Measurements from ENCODE around the gene SLC29A1.

Gene SLC29A1

DNA sequence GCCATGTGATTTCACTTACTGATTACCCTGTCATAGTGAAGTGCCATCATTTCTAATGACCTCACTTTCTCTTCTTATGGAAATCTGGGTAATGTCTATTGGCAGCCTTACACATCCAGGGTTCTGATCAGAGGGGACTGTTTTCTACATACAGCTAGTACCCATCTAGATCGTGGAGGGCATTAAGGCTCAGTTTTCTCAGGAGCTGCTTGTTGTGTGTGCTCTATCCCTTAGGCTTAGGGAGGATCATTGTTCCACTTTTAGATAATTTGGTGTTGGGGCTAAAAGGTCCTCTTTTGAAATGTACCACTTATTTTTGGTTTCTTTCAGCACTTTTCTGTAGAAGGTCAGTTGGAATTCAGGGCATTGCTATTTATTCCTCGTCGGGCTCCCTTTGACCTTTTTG is 27.3 kb downstream of the SLC29A1 start:
- H3K27ac Mint-ChIP-seq = peak overlapping the region in 1 of 2 donors; percentile 100
- DNase-seq = no peak
- no peaks in the 10 kb centered on the region for H3K9me3 Mint-ChIP-seq
- peak overlapping the region; percentile 17 to 99 for H3K4me3 Mint-ChIP-seq
- no peak for ATAC-seq
- peaks cover 92% of the 10 kb centered on the region for H3K4me1 Mint-ChIP-seq
- no peaks in the 10 kb centered on the region for H3K27me3 Mint-ChIP-seq

DNA sequence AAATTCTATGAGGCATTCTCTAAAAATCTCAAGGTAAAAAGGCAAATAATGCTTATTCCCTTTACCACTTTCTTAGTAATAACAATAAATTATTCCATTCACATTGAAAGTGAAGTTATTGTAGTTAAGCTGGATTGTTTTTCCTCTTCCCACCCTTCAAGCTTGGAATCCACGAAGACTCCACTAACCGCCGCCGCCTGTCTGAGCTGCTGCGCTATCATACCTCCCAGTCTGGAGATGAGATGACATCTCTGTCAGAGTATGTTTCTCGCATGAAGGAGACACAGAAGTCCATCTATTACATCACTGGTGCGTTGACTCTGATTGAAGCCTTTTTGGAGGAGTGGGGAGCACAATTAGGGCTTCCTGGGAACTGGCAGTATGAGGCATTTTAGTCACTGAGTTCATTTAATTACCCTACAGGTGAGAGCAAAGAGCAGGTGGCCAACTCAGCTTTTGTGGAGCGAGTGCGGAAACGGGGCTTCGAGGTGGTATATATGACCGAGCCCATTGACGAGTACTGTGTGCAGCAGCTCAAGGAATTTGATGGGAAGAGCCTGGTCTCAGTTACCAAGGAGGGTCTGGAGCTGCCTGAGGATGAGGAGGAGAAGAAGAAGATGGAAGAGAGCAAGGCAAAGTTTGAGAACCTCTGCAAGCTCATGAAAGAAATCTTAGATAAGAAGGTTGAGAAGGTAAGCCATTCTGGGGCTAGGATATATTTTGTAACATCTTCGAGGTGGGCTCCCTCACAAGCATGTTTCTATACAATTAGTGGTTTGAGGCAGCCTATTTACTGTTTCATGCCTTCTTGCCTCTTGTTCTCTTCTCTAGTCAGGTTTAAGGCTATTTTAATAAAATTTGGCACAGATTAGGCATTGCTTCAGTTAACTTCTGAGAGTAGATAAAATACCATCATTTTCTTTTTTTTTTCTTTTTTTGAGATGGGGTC is 28.5 kb downstream of the SLC29A1 start:
- ATAC-seq (no peak), DNase-seq (no peak)
- no peaks in the 10 kb centered on the region for H3K9me3 Mint-ChIP-seq
- H3K4me3 Mint-ChIP-seq = peak overlapping the region; percentile 13 to 40
- peaks cover 98% of the 10 kb centered on the region for H3K4me1 Mint-ChIP-seq
- no peaks in the 10 kb centered on the region for H3K27me3 Mint-ChIP-seq
- H3K27ac Mint-ChIP-seq = peak overlapping the region; percentile 54 to 100

DNA sequence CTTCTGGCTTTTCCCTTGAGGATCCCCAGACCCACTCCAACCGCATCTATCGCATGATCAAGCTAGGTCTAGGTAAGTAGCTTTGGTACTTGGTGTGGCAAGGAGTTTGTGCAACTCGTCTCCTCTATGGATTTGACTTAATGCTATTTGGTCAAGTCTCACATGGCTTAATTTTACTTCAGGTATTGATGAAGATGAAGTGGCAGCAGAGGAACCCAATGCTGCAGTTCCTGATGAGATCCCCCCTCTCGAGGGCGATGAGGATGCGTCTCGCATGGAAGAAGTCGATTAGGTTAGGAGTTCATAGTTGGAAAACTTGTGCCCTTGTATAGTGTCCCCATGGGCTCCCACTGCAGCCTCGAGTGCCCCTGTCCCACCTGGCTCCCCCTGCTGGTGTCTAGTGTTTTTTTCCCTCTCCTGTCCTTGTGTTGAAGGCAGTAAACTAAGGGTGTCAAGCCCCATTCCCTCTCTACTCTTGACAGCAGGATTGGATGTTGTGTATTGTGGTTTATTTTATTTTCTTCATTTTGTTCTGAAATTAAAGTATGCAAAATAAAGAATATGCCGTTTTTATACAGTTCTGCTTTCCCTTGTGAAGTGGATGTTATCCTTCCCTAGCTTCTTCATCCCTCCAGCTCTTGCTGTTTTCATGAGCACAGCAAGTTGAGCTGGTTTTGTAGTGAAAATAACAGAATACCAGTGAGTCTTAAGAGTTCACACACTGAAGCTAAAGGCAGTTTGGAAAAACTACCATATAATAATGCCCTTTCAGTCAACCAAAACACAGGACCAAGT is 30.1 kb downstream of the SLC29A1 start:
- H3K4me1 Mint-ChIP-seq = peaks cover 92% of the 10 kb centered on the region
- H3K27me3 Mint-ChIP-seq = no peaks in the 10 kb centered on the region
- H3K4me3 Mint-ChIP-seq = no peak overlapping the region
- ATAC-seq (no peak), DNase-seq (peak; percentile 57 to 64)
- H3K27ac Mint-ChIP-seq = peak overlapping the region in 1 of 2 donors; percentile 97
- H3K9me3 Mint-ChIP-seq = no peaks in the 10 kb centered on the region

DNA sequence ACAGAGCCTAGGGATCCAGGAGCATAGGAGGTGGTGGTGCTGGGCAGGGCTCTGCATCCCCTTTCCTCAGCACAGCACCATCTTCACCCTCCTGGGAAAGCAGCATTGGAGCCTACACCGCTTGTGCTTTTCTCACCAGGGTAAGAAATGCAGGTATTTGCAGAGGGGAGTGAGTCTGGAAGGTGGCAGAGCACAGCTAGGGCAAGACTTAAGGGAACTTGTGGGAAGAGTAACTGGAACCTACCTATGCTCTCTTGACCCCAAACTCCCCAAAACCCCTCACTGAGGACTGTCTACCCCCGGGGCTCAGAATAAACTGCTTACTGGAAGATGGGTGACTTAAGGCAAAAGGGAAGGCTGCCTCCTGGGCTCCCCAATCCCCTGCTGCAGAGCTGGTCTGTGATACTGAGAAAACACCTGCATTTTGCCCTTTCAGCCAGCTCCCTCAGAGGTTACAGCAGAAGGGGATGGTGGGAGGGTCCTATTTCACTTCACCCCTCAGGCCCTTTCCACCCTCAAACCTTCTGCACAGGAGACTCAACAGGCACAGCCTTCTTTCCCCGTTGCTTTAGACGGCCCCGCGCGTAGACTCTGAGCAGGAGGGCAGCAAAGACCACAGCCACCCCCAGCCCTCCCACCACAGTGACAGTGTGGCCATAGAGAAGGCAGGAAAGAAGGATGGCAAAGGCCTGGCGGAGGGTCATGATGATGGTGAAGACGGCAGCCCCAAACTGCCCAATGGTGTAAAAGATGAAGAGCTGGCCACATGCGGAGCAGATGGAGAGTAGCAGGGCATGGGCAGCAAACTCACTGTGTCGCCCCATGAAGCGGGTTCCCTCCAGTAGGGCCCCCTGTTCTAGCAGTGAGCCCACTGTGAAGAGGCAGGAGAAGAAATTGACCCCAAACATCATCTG is 31.1 kb downstream of the SLC29A1 start:
- Mint-ChIP-seq H3K4me3 (peak overlapping the region; percentile 31 to 90), H3K4me1 (peaks cover 89% of the 10 kb centered on the region), H3K9me3 (no peaks in the 10 kb centered on the region), H3K27ac (peak overlapping the region; percentile 29 to 97), H3K27me3 (no peaks in the 10 kb centered on the region)
- no peak for DNase-seq
- ATAC-seq = no peak

DNA sequence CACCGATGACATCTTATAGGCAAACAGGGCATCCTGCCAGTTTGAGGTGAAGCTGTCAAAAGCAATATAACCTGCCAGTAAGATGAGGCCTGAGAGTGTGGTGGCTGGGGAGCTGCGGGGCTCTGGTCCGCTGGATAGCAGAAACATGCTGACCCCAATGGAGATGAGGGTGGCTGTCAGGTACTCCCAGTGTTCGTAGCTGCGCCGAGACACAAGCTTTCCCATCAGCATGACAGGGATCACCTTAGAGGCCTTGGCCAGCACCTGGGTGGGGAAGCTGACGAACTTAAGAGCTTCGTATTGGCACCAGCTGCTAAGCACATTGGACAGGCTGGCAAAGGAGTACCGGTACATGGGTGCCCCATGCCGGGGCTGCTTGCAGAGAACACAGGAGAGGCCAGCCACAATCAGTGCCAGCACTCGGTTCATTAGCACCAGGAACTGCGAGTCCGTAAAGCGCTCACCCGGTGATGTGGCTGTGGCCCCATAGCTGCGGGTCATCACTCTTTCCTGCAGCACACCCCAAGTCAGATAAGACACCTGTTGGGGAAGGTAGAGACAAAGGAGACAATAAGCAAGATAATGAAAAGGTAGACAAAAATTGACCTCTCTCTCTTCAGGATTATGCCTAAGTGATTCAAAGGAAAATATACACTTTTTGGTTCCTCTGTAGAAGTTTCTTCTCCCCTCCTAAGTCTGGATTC is 31.9 kb downstream of the SLC29A1 start:
- peak overlapping the region; percentile 90 to 94 for H3K4me3 Mint-ChIP-seq
- H3K4me1 Mint-ChIP-seq = peaks cover 85% of the 10 kb centered on the region
- H3K9me3 Mint-ChIP-seq = no peaks in the 10 kb centered on the region
- no peak for ATAC-seq
- no peaks in the 10 kb centered on the region for H3K27me3 Mint-ChIP-seq
- peak overlapping the region; percentile 79 to 97 for H3K27ac Mint-ChIP-seq
- DNase-seq = peak; percentile 28 to 43

DNA sequence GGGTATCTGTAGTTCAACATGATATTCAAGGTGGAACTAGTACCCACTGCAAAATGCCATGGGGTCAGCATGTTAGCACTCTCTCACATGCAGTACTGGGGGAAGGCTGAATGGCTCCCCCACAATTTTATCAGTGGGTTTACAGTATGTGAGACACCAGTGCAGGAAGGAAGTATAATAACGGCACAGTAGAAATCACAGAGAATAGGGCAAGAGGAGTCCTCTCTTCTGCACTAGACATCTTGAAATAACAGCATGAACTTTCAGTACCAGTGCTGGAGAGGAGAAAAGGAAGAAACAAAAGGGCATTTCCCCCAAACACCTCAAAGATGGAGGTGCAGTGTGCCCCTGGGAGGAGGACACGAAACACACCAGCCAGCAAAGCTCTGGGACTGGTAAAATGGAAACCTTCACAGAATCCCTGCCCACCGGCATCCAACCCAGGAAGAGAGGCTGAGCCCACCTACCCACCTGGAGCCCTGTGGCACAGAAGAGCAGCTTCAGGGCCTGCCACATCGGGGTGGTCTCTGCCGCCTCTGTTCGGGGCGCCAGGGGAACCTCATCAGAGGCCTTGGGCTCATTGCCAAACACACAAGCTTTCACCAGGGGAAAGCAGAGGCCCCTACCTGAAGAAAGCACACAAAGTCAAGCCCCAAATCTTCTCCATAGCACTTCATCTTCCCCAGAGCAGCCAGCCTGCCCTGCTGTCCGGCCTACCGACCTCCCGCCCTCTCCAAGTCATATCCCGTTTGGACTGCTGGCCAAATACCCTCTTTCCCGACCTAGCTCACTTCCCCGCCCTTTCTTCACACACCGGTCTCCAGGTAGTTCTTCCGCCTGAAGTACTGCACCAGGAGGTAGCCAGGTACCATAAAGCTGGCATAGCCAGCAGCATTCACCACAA is 32.7 kb downstream of the SLC29A1 start:
- peaks cover 85% of the 10 kb centered on the region for H3K4me1 Mint-ChIP-seq
- DNase-seq (peak in 1 of 2 donors; percentile 26), ATAC-seq (peak; percentile 16)
- peak overlapping the region; percentile 83 to 97 for H3K27ac Mint-ChIP-seq
- H3K4me3 Mint-ChIP-seq = peak overlapping the region; percentile 90 to 94
- H3K9me3 Mint-ChIP-seq = no peaks in the 10 kb centered on the region
- H3K27me3 Mint-ChIP-seq = no peaks in the 10 kb centered on the region

DNA sequence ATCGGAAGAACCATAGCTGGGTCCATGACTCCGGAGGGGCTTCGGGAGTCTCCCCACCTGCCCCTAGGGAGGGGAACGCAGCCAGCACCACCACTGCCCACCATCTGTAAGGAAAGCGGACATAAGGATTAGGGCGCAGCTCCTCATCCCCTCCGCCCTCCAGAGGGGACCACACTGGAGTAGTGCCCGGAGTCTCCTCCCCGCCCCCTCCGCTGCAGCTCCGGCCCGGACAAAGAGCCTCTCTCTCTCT is 33.3 kb downstream of the SLC29A1 start:
- Mint-ChIP-seq H3K9me3 (no peaks in the 10 kb centered on the region), H3K4me3 (peak overlapping the region; percentile 90 to 94), H3K4me1 (peaks cover 85% of the 10 kb centered on the region), H3K27ac (peak overlapping the region; percentile 83 to 97), H3K27me3 (no peaks in the 10 kb centered on the region)
- ATAC-seq (peak; percentile 41), DNase-seq (no peak)

DNA sequence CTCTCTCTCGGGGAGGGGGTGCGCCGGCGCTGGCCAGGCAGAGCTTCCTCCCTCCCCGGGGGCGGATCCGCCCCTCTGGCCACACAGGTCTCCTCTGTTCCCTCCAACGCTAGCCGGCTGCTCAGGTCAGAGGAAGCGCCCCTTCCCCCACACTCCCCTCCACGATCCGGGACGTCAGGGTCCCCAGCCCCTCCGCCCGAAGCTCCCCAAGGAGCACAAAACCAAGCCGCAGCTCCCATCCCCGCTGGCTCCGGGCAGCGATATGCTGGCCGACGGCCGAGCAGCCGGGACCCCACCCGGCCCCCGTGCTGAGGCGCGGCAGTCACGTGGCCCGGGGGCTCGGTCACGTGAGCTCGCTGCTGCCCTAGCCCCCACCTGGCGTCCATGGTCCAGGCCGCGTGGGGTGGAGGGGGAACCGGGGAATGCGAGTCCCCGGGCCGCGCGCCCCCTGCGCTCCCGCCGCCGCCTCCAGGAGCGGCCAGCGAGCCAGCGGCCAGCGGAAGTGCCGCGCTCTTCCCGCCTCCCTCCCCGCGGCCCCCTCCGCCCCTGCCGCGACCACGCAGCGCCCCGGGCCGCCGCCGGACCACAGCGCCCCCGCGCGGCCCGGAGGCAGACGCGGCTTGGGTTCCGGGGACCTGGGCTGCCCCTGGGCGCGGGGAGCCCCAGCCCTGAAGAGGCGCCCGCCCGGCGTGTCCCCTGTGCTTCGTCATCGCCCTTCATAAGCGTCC is 33.8 kb downstream of the SLC29A1 start, which contains the start of gene SLC35B2:
Gene SLC35B2 (minus strand): TSS at position 504 of the 728 bp plus-strand sequence. CDS start 118 bp downstream, at position 386.
- DNase-seq (peak; percentile 77 to 82), ATAC-seq (peak; percentile 84)
- H3K27ac Mint-ChIP-seq = peak within 1 kb of the TSS; percentile 83 to 97
- peaks cover 86% of the 10 kb centered on the region for H3K4me1 Mint-ChIP-seq
- peak within 1 kb of the TSS; percentile 90 to 94 for H3K4me3 Mint-ChIP-seq
- no peaks in the 10 kb centered on the region for H3K27me3 Mint-ChIP-seq
- H3K9me3 Mint-ChIP-seq = no peaks in the 10 kb centered on the region

DNA sequence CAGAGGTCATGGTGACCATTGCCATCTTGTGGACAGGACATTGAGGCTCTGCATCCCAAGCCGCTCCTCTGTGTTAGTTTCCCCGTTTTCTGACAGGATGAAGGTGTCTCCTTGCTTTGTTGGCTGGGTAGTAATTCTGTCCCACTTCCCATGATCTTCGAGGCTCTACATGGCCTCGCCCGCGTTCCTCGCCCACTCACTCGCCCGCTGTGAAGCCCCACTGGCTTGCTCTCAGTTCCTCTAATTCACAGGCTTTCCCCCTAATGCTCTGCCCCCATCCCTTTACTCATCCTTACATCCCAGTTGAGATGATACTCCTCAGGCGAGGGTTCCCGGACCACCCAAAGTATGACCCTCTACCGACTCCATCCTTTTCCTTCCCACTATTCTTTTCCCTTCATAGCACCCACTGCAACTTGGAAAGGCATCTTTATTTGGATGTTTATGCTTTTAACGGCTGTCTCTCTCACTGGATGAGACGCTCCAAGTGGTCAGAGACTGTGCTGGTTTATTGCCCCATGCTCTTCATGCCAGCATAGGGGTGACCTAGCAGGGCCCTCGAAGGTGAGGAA is 34.4 kb downstream of the SLC29A1 start:
- Mint-ChIP-seq H3K4me1 (peaks cover 88% of the 10 kb centered on the region), H3K9me3 (no peaks in the 10 kb centered on the region), H3K27ac (peak overlapping the region; percentile 74 to 79), H3K27me3 (no peaks in the 10 kb centered on the region), H3K4me3 (peak overlapping the region; percentile 72 to 82)
- DNase-seq (no peak), ATAC-seq (peak; percentile 18)

DNA sequence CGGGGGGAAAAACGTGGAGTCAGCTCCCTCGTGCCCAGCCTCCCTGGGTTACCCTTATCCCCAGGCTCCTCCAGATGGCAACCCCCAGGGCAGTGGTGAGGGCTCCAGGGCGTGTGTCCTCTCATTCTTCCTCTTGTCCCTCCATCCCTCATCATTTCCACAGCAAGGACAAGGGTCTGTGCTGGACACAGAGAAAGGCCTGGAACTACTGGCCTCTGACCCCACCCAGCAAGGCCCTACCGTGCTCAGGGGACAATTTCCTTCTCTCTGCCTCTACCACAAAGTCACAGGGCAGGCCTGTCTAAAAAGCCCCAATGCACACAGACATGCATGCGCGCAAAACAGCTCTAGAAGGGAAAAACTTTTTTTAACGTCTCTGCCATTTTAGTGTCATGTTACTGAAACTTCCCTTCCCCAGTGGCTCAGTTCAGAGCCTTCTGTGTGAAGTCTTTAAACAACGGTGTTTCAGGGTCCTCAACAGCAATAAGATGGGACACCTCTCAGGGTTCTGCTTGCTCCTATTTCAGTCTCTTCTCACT is 35.0 kb downstream of the SLC29A1 start:
- Mint-ChIP-seq H3K9me3 (no peaks in the 10 kb centered on the region), H3K4me3 (peak overlapping the region; percentile 72 to 82), H3K4me1 (peaks cover 88% of the 10 kb centered on the region), H3K27ac (peak overlapping the region in 1 of 2 donors; percentile 74), H3K27me3 (no peaks in the 10 kb centered on the region)
- ATAC-seq (no peak), DNase-seq (no peak)

DNA sequence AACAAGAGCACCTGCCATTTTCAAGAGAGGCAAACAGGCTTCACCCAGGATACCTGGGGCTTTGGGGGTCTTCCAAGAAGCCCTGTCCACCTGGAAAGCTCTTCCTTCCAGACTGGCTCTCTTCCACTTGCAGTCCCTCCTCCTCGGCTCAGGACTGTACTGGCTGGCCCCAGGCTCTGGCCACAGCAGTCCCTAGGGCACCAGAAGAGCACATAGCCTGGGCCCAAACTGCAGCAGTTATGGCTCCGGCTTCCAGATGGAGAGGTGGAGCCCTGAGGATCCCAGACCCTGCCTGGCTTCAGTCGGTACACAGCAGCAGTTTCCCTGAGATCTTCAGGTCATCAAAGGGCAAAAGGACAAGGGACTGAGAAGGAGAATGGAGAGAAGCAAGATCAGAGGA is 35.5 kb downstream of the SLC29A1 start:
- H3K9me3 Mint-ChIP-seq = no peaks in the 10 kb centered on the region
- H3K4me3 Mint-ChIP-seq = no peak overlapping the region
- H3K27me3 Mint-ChIP-seq = no peaks in the 10 kb centered on the region

DNA sequence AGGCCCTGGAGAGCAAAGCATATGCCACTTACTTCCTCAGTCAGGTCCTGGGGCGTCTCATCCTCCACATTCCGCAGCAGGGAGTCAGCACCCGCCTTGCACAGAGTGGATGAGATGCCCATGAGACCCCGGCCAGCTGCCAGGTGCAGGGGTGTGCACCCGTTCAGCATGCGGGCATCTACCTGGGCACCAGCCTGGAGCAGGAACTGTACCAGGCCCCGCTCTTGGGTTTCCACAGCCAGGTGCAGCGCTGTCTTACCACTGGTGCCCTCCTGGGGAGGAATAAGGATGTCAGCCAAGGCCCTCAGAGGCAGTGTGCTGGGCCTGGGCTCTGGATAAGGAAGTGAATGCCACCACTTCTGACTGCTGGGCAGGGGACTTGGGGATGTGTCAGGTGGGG is 36.6 kb downstream of the SLC29A1 start:
- H3K9me3 Mint-ChIP-seq = no peaks in the 10 kb centered on the region
- DNase-seq (no peak), ATAC-seq (no peak)
- no peak overlapping the region for H3K4me3 Mint-ChIP-seq
- H3K27ac Mint-ChIP-seq = no peak overlapping the region
- peaks cover 81% of the 10 kb centered on the region for H3K4me1 Mint-ChIP-seq
- no peaks in the 10 kb centered on the region for H3K27me3 Mint-ChIP-seq

More for the DNA sequence above, 35.5 kb downstream of the SLC29A1 start:
- peaks cover 88% of the 10 kb centered on the region for H3K4me1 Mint-ChIP-seq
- no peak for DNase-seq
- no peak overlapping the region for H3K27ac Mint-ChIP-seq
- ATAC-seq = no peak

All from stimulated activated naive CD8-positive, alpha-beta T cell treated with anti-CD3 and anti-CD28 coated beads, Interleukin-15, amount 100 ng/mL, for 72 hours (primary cell).